Effector CD8-positive, alpha-beta T cell (primary cell): Measurements from ENCODE around the gene UTP11.
A peak's percentile ranks its signal among the peaks of the same experiment; 100 is the strongest.

Experiments used
- DNase-seq: peaks from one replicate; lab custom pipeline; 2025; lab: John Stamatoyannopoulos, UW

The UTP11 gene

GRCh38 chr1:38046333-38046883 is 33.9 kb downstream of the UTP11 start, which contains the start of gene POU3F1:
Gene POU3F1, minus strand, starts transcription at chr1:38046793. Its CDS starts 50 bp downstream, at chr1:38046743.
- DNase-seq = no peak

- DNase-seq = peak; percentile 61
Measured at GRCh38 chr1:38046884-38047602, 34.5 kb downstream of the UTP11 start.

- DNase-seq = no peak
Measured at GRCh38 chr1:38047603-38048141, 35.1 kb downstream of the UTP11 start.

- no peak for DNase-seq
Measured at GRCh38 chr1:38050397-38051078, 38.0 kb downstream of the UTP11 start.

GRCh38 chr1:38051079-38051543 is 38.6 kb downstream of the UTP11 start:
- DNase-seq = no peak

GRCh38 chr1:38052750-38053415 is 40.3 kb downstream of the UTP11 start:
- DNase-seq = no peak

GRCh38 chr1:38053416-38054091 is 41.0 kb downstream of the UTP11 start:
- no peak for DNase-seq

GRCh38 chr1:38055398-38055797 is 42.9 kb downstream of the UTP11 start:
- no peak for DNase-seq

GRCh38 chr1:38055965-38056364 is 43.4 kb downstream of the UTP11 start:
- no peak for DNase-seq

- no peak for DNase-seq
Measured at GRCh38 chr1:38059635-38060250, 47.2 kb downstream of the UTP11 start.

GRCh38 chr1:38060498-38060897 is 48.0 kb downstream of the UTP11 start:
- no peak for DNase-seq

- DNase-seq = no peak
Measured at GRCh38 chr1:38061290-38061689, 48.8 kb downstream of the UTP11 start.

GRCh38 chr1:38061883-38062328 is 49.4 kb downstream of the UTP11 start:
- DNase-seq = no peak

- DNase-seq = no peak
Measured at GRCh38 chr1:38062361-38063288, 50.1 kb downstream of the UTP11 start.

- DNase-seq = no peak
Measured at GRCh38 chr1:38063616-38064015, 51.1 kb downstream of the UTP11 start.

- no peak for DNase-seq
Measured at GRCh38 chr1:38064197-38064903, 51.8 kb downstream of the UTP11 start.

GRCh38 chr1:38068220-38068979 is 55.9 kb downstream of the UTP11 start:
- no peak for DNase-seq

GRCh38 chr1:38068980-38069340 is 56.4 kb downstream of the UTP11 start:
- no peak for DNase-seq
